Measurements from ENCODE around the gene MVB12B.
A peak's percentile ranks its signal among the peaks of the same experiment; 100 is the strongest.
"Not testable (repeated sequence)": the region's sequence is repeated elsewhere in the genome, so short reads cannot be mapped to it uniquely, and the experiment has no call there.

The MVB12B gene

GRCh38 chr9:126326228-126327005 is at the start of gene MVB12B:
TSS of gene MVB12B (plus strand) at chr9:126326829. CDS start at chr9:126326930, 101 bp downstream.
- peak; percentile 37 for DNase-seq (ENCODE audit: low spot score)

GRCh38 chr9:126283799-126284465 is 42.7 kb upstream of the MVB12B start:
- DNase-seq (ENCODE audit: low spot score), result no peak

- not testable (repeated sequence) for DNase-seq (ENCODE audit: low spot score)
These were observed 41.0 kb upstream of the MVB12B start for GRCh38 chr9:126285652-126286051.

- DNase-seq (ENCODE audit: low spot score), result no peak
These were observed 39.3 kb upstream of the MVB12B start for GRCh38 chr9:126287166-126287866.

- DNase-seq (ENCODE audit: low spot score), result no peak
These were observed 35.8 kb upstream of the MVB12B start for GRCh38 chr9:126290871-126291270.

GRCh38 chr9:126291925-126292324 is 34.7 kb upstream of the MVB12B start:
- DNase-seq (ENCODE audit: low spot score), result no peak

- DNase-seq (ENCODE audit: low spot score), result no peak
These were observed 33.7 kb upstream of the MVB12B start for GRCh38 chr9:126292736-126293521.

GRCh38 chr9:126293522-126293889 is 33.1 kb upstream of the MVB12B start:
- DNase-seq (ENCODE audit: low spot score), result no peak

GRCh38 chr9:126294331-126295081 is 32.1 kb upstream of the MVB12B start:
- DNase-seq (ENCODE audit: low spot score), result no peak

- no peak for DNase-seq (ENCODE audit: low spot score)
These were observed 31.5 kb upstream of the MVB12B start for GRCh38 chr9:126295082-126295477.

- no peak for DNase-seq (ENCODE audit: low spot score)
These were observed 31.1 kb upstream of the MVB12B start for GRCh38 chr9:126295516-126295915.

GRCh38 chr9:126295936-126296600 is 30.6 kb upstream of the MVB12B start:
- peak; percentile 8 for DNase-seq (ENCODE audit: low spot score)

GRCh38 chr9:126296687-126297086 is 29.9 kb upstream of the MVB12B start:
- DNase-seq (ENCODE audit: low spot score), result no peak

GRCh38 chr9:126297661-126298060 is 29.0 kb upstream of the MVB12B start:
- DNase-seq (ENCODE audit: low spot score), result no peak

- no peak for DNase-seq (ENCODE audit: low spot score)
These were observed 28.4 kb upstream of the MVB12B start for GRCh38 chr9:126298063-126298801.

GRCh38 chr9:126299706-126300276 is 26.8 kb upstream of the MVB12B start:
- DNase-seq (ENCODE audit: low spot score), result no peak

- no peak for DNase-seq (ENCODE audit: low spot score)
These were observed 25.4 kb upstream of the MVB12B start for GRCh38 chr9:126301196-126301595.

- DNase-seq (ENCODE audit: low spot score), result peak; percentile 62
These were observed 24.5 kb upstream of the MVB12B start for GRCh38 chr9:126301985-126302603.

GRCh38 chr9:126302730-126303129 is 23.9 kb upstream of the MVB12B start:
- no peak for DNase-seq (ENCODE audit: low spot score)

All from LoVo (cell line).